ENCODE measurements around the gene LRP1-AS. TPM values are rescaled to one million over a fixed set of nuclear protein-coding genes. Genes with fewer than 3 reads are reported as not detected.

LRP1-AS gene
- total RNA-seq, 1 experiment from 2014 or later, result not detected

DNA sequence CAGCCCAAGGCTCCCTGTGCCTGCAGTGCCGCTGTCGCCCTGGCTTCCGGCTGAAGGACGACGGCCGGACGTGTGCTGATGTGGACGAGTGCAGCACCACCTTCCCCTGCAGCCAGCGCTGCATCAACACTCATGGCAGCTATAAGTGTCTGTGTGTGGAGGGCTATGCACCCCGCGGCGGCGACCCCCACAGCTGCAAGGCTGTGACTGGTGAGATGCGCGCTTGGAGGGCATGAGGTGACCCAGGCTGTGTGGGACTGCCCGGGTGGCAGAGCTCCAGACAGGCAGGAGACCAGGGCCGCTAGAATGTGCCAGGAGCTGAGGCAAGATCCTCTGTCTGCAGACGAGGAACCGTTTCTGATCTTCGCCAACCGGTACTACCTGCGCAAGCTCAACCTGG lies 49.5 kb upstream of the LRP1-AS start:
- CTCF ChIA-PET, result no interaction called here

DNA sequence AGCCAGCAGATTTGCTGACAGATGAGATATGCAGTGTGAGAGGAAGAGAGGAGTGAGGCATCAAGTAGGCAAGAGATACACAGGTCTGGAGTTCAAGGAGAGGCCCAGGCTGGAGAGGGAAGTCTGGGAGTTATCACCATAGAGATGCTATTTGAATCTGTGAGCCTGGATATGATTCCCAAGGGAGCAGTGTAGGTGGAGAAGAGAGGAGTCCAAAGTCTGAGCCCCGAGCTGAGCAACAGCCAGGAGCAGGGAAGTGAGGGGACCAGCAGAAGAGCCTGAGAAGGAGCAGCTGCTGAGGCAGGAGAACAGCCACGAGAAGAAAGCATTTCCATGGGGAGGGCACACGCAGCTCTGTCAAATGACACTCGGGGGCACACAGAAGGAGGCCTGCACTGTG lies 49.0 kb upstream of the LRP1-AS start:
- BruUV-seq (replicated peaks), result no TSS peak
- intact Hi-C loops (cut with micrococcal nuclease), result no loop called here
- ATAC-seq, result no peak
- RAD21 ChIA-PET (ENCODE audit: low non-redundant PET in 1 of 2, low total read pairs in 2 of 2, uncharacterized antibody in 2 of 2, unreplicated experiment in 2 of 2), result interaction anchor here in 1 of 2 experiments (0.6 kb wide), 1 partner anchor 54 kb away, joined by 5 read pairs; the partner anchor contains the start of gene STAC3
- no peaks in the 10 kb centered on the region for H3K9me3 ChIP-seq (ENCODE audit: control insufficient read depth in 1 of 2, insufficient read depth in 1 of 2, low read depth in 1 of 2, low read length in 2 of 2)
- no peaks in the 10 kb centered on the region for H3K79me2 ChIP-seq (ENCODE audit: insufficient read depth, low read length)
- POLR2A ChIA-PET, result no interaction called here
- no peak overlapping the region for H3K9ac ChIP-seq (ENCODE audit: low read length)
- no peaks in the 10 kb centered on the region for H3K27me3 ChIP-seq (ENCODE audit: insufficient read depth, low read length)
- H3K4me1 ChIP-seq (ENCODE audit: control insufficient read depth in 1 of 2, insufficient read depth in 2 of 2, low read length in 2 of 2), result no peaks in the 10 kb centered on the region
- no peak overlapping the region for H3K27ac ChIP-seq (ENCODE audit: low read depth, low read length)
- H3K4me2 ChIP-seq (ENCODE audit: low read length), result no peak overlapping the region
- H3K9me2 ChIP-seq (ENCODE audit: insufficient read depth), result no peaks in the 10 kb centered on the region
- no peak for DNase-seq (ENCODE audit: low read depth, low spot score)
- peaks cover 0 to 1% of the 10 kb centered on the region in 2 experiments; a peak in 2 of 4 replicates for H3K36me3 ChIP-seq (ENCODE audit: control insufficient read depth in 1 of 2, insufficient read depth in 2 of 2, low read length in 2 of 2)
- CTCF ChIA-PET, result no interaction called here
- no peak overlapping the region for H2AFZ ChIP-seq (ENCODE audit: low read depth, low read length, poor library complexity, severe bottlenecking)
- H3K4me3 ChIP-seq (replicated peaks in 1 of 2; ENCODE audit: low read depth in 1 of 2, low read length in 2 of 2), result no peak overlapping the region
- H4K20me1 ChIP-seq (ENCODE audit: insufficient read depth), result no peaks in the 10 kb centered on the region
- TF ChIP-seq ZFX (IDR thresholded peaks at IDR 0.05) (no peak), FOSL1 (IDR thresholded peaks at IDR 0.05; ENCODE audit: low read depth) (no peak), JUND (IDR thresholded peaks at IDR 0.05) (no peak), YY1 (IDR thresholded peaks at IDR 0.05; ENCODE audit: extremely low read depth, insufficient replicate concordance, low read depth, low read length) (no peak), POLR2AphosphoS5 (IDR thresholded peaks at IDR 0.05; ENCODE audit: low read depth, low read length) (no peak), RAD21 (IDR thresholded peaks at IDR 0.05; ENCODE audit: low read depth) (no peak), SIN3A (IDR thresholded peaks at IDR 0.05; ENCODE audit: low read depth) (no peak), CEBPB (IDR thresholded peaks at IDR 0.05; ENCODE audit: low read depth) (no peak), POLR2A (IDR thresholded peaks at IDR 0.05; ENCODE audit: borderline replicate concordance, extremely low read depth, insufficient read depth, insufficient read length) (no peak), SP1 (IDR thresholded peaks at IDR 0.05; ENCODE audit: low read depth) (no peak)
- TF ChIP-seq, protein P1, sequence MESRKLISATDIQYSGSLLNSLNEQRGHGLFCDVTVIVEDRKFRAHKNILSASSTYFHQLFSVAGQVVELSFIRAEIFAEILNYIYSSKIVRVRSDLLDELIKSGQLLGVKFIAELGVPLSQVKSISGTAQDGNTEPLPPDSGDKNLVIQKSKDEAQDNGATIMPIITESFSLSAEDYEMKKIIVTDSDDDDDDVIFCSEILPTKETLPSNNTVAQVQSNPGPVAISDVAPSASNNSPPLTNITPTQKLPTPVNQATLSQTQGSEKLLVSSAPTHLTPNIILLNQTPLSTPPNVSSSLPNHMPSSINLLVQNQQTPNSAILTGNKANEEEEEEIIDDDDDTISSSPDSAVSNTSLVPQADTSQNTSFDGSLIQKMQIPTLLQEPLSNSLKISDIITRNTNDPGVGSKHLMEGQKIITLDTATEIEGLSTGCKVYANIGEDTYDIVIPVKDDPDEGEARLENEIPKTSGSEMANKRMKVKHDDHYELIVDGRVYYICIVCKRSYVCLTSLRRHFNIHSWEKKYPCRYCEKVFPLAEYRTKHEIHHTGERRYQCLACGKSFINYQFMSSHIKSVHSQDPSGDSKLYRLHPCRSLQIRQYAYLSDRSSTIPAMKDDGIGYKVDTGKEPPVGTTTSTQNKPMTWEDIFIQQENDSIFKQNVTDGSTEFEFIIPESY (IDR thresholded peaks at IDR 0.05; ENCODE audit: extremely low read depth, insufficient replicate concordance, low read length), result no peak
- TF ChIP-seq, protein P2, sequence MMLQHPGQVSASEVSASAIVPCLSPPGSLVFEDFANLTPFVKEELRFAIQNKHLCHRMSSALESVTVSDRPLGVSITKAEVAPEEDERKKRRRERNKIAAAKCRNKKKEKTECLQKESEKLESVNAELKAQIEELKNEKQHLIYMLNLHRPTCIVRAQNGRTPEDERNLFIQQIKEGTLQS (IDR thresholded peaks at IDR 0.05), result no peak

More for the DNA sequence above, 49.5 kb upstream of the LRP1-AS start:
- Histone ChIP-seq H3K4me1 (ENCODE audit: control insufficient read depth in 1 of 2, insufficient read depth in 2 of 2, low read length in 2 of 2) (no peaks in the 10 kb centered on the region), H3K4me2 (ENCODE audit: low read length) (no peak overlapping the region), H3K9me3 (ENCODE audit: control insufficient read depth in 1 of 2, insufficient read depth in 1 of 2, low read depth in 1 of 2, low read length in 2 of 2) (no peaks in the 10 kb centered on the region), H3K4me3 (replicated peaks in 1 of 2; ENCODE audit: low read depth in 1 of 2, low read length in 2 of 2) (no peak overlapping the region), H3K9me2 (ENCODE audit: insufficient read depth) (no peaks in the 10 kb centered on the region), H3K27me3 (ENCODE audit: insufficient read depth, low read length) (no peaks in the 10 kb centered on the region), H3K79me2 (ENCODE audit: insufficient read depth, low read length) (no peaks in the 10 kb centered on the region), H3K36me3 (ENCODE audit: control insufficient read depth in 1 of 2, insufficient read depth in 2 of 2, low read length in 2 of 2) (no peaks in the 10 kb centered on the region; a peak in 1 of 4 replicates), H3K27ac (ENCODE audit: low read depth, low read length) (no peak overlapping the region), H3K9ac (ENCODE audit: low read length) (no peak overlapping the region), H2AFZ (ENCODE audit: low read depth, low read length, poor library complexity, severe bottlenecking) (no peak overlapping the region), H4K20me1 (ENCODE audit: insufficient read depth) (no peaks in the 10 kb centered on the region)
- no TSS peak for BruUV-seq (replicated peaks)
- TF ChIP-seq YY1 (IDR thresholded peaks at IDR 0.05; ENCODE audit: extremely low read depth, insufficient replicate concordance, low read depth, low read length) (no peak), EZH2 (IDR thresholded peaks at IDR 0.05) (no peak)
- TF ChIP-seq, protein P3, sequence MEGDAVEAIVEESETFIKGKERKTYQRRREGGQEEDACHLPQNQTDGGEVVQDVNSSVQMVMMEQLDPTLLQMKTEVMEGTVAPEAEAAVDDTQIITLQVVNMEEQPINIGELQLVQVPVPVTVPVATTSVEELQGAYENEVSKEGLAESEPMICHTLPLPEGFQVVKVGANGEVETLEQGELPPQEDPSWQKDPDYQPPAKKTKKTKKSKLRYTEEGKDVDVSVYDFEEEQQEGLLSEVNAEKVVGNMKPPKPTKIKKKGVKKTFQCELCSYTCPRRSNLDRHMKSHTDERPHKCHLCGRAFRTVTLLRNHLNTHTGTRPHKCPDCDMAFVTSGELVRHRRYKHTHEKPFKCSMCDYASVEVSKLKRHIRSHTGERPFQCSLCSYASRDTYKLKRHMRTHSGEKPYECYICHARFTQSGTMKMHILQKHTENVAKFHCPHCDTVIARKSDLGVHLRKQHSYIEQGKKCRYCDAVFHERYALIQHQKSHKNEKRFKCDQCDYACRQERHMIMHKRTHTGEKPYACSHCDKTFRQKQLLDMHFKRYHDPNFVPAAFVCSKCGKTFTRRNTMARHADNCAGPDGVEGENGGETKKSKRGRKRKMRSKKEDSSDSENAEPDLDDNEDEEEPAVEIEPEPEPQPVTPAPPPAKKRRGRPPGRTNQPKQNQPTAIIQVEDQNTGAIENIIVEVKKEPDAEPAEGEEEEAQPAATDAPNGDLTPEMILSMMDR (IDR thresholded peaks at IDR 0.05 in 2 of 3, conservative IDR thresholded peaks at IDR 0.05 in 1 of 3; ENCODE audit: borderline replicate concordance in 1 of 3, insufficient read depth in 1 of 3, low read depth in 2 of 3, low read length in 2 of 3), result no peak
- no peak for DNase-seq (ENCODE audit: low read depth, low spot score)
- RAD21 ChIA-PET (ENCODE audit: low non-redundant PET in 1 of 2, low total read pairs in 2 of 2, uncharacterized antibody in 2 of 2, unreplicated experiment in 2 of 2), result interaction anchor here in 1 of 2 experiments (0.6 kb wide), 1 partner anchor 54 kb away, joined by 5 read pairs; the partner anchor contains the start of gene STAC3
- no peak for ATAC-seq
- intact Hi-C loops (cut with micrococcal nuclease), result no loop called here
- POLR2A ChIA-PET, result no interaction called here

Measured in HCT116 (cell line).